Breast epithelium (tissue), 4 donors: ENCODE measurements around the gene LHX6. TPM values are rescaled to one million over a fixed set of nuclear protein-coding genes. Genes with fewer than 3 reads are reported as not detected.

Experiments
- DNase-seq, 2 donors: peaks; one replicate each; pipeline ENCODE4 v3.0.0-alpha.2; 2019; ENCODE audit warnings: low spot score in 2 of 2
- H3K27ac ChIP-seq, 2 donors: fragments of 200-600 bp; sonication (generic) in 1 of 2; one replicate each; pipeline ENCODE4 v1.5.1; 2016 to 2019; ENCODE audit warnings: mild to moderate bottlenecking in 1 of 2
- H3K27me3 ChIP-seq, 2 donors: fragments of 200-600 bp; sonication (generic) in 1 of 2; one replicate each; pipeline versions ENCODE4 v1.5.1 to v1.6.0; 2017 to 2019; ENCODE audit warnings: control low read depth in 1 of 2, mild to moderate bottlenecking in 1 of 2
- H3K36me3 ChIP-seq: fragments of 200-600 bp; one replicate; pipeline ENCODE4 v1.5.1; 2019
- H3K4me1 ChIP-seq, 2 donors: fragments of 200-600 bp; sonication (generic); one replicate each; pipeline ENCODE4 v1.5.1; 2016 to 2019; ENCODE audit warnings: control low read depth in 1 of 2
- H3K4me3 ChIP-seq, 3 donors: fragments of 200-600 bp; sonication (generic); 1 replicate in 2 of 3; 2 replicates in 1 of 3; pipeline ENCODE4 v1.5.1; 2016 to 2019; ENCODE audit warnings: mild to moderate bottlenecking in 3 of 3, moderate library complexity in 2 of 3
- H3K9me3 ChIP-seq, 2 donors: fragments of 200-600 bp; sonication (generic) in 1 of 2; one replicate each; pipeline ENCODE4 v1.5.1; 2016 to 2019; ENCODE audit warnings: control low read depth in 1 of 2
- CTCF ChIP-seq, 3 donors: fragments of 450-650 bp; IDR thresholded peaks; one replicate each; pipeline ENCODE4 v1.5.1; 2016 to 2017; ENCODE audit warnings: antibody characterized with exemption in 3 of 3, mild to moderate bottlenecking in 3 of 3, moderate library complexity in 3 of 3
- POLR2A ChIP-seq: fragments of 450-650 bp; IDR thresholded peaks from one replicate; pipeline ENCODE4 v1.6.1; 2016; ENCODE audit warnings: antibody characterized with exemption, mild to moderate bottlenecking, moderate library complexity
- POLR2AphosphoS5 ChIP-seq, 3 donors: sonication (generic); formaldehyde crosslinking; IDR thresholded peaks; one replicate each; pipeline ENCODE4 v1.6.1; 2017; ENCODE audit warnings: antibody characterized with exemption in 3 of 3
- intact Hi-C: fragments of 100-400 bp; cut with DNase I; formaldehyde crosslinking; loops from one replicate; pipeline ENCODE4 v1.15.1; 2023; ENCODE audit warnings: low total_unique reads
- total RNA-seq, 3 donors: library from RNA; depleted of rRNA; stranded (reverse); fragments of >200 nt; gene quantifications; one replicate each; pipeline ENCODE4 v1.1.0, GENCODE V29; 2016

The LHX6 gene
- total RNA-seq, 3 donors from 2014 or later: 1.8 to 9.8 (median 4.8) TPM

GRCh38 chr9:122228191-122228567 lies 578 bp downstream of the LHX6 start:
- no peak for DNase-seq
- Histone ChIP-seq H3K4me1 (peaks cover 3 to 5% of the 10 kb centered on the region in 2 donors), H3K27me3 (peaks cover 13 to 75% of the 10 kb centered on the region in 2 donors), H3K9me3 (no peaks in the 10 kb centered on the region), H3K36me3 (no peaks in the 10 kb centered on the region), H3K27ac (no peak overlapping the region), H3K4me3 (peak overlapping the region; percentile 43 to 71 (median 46))
- TF ChIP-seq POLR2AphosphoS5 (IDR thresholded peaks at IDR 0.05) (no peak), POLR2A (no peak), CTCF (IDR thresholded peaks at IDR 0.05) (no peak)
- intact Hi-C loops: no loop called here

- H3K4me1 ChIP-seq: peaks cover 3 to 5% of the 10 kb centered on the region in 2 donors
- TF ChIP-seq POLR2A: no peak
- no peak for TF ChIP-seq CTCF (IDR thresholded peaks at IDR 0.05)
- no peak for TF ChIP-seq POLR2AphosphoS5 (IDR thresholded peaks at IDR 0.05)
- no peak for DNase-seq
- intact Hi-C loops: no loop called here
- H3K4me3 ChIP-seq: peak overlapping the region; percentile 43 to 71 (median 46)
- H3K36me3 ChIP-seq: no peaks in the 10 kb centered on the region
- peaks cover 13 to 75% of the 10 kb centered on the region in 2 donors for H3K27me3 ChIP-seq
- no peaks in the 10 kb centered on the region for H3K9me3 ChIP-seq
- no peak overlapping the region for H3K27ac ChIP-seq
Measured at GRCh38 chr9:122227575-122227900, 1.2 kb downstream of the LHX6 start.

- Histone ChIP-seq H3K36me3 (no peaks in the 10 kb centered on the region), H3K27ac (no peak overlapping the region), H3K27me3 (peaks cover 13 to 81% of the 10 kb centered on the region in 2 donors), H3K9me3 (no peaks in the 10 kb centered on the region), H3K4me1 (peaks cover 3 to 5% of the 10 kb centered on the region in 2 donors), H3K4me3 (peak overlapping the region; percentile 43 to 71 (median 46))
- intact Hi-C loops: no loop called here
- no peak for DNase-seq
- TF ChIP-seq POLR2A (no peak), POLR2AphosphoS5 (IDR thresholded peaks at IDR 0.05) (no peak), CTCF (IDR thresholded peaks at IDR 0.05) (no peak)
Measured at GRCh38 chr9:122226758-122227574, 1.8 kb downstream of the LHX6 start.

- Histone ChIP-seq H3K9me3 (no peaks in the 10 kb centered on the region), H3K27ac (no peak overlapping the region), H3K4me1 (peaks cover 3 to 5% of the 10 kb centered on the region in 2 donors), H3K4me3 (peak overlapping the region; percentile 15 to 71 (median 21)), H3K27me3 (peaks cover 13 to 82% of the 10 kb centered on the region in 2 donors), H3K36me3 (no peaks in the 10 kb centered on the region)
- DNase-seq: no peak
- no peak for TF ChIP-seq CTCF (IDR thresholded peaks at IDR 0.05)
- TF ChIP-seq POLR2AphosphoS5 (IDR thresholded peaks at IDR 0.05): no peak
- TF ChIP-seq POLR2A: no peak
- intact Hi-C loops: no loop called here
Measured at GRCh38 chr9:122226142-122226757, 2.5 kb downstream of the LHX6 start.
